Stimulated activated CD8-positive, alpha-beta memory T cell treated with anti-CD3 and anti-CD28 coated beads, Interleukin-12 subunit alpha, Interleukin-12 subunit beta, amount 100 ng/mL, for 24 hours (primary cell): ENCODE data around the gene PAPPA2.
"Not testable (repeated sequence)": the region's sequence is repeated elsewhere in the genome, so short reads cannot be mapped to it uniquely, and the experiment has no call there.

Experiments
- DNase-seq: peaks from one replicate; pipeline ENCODE4 v3.0.0-alpha.2; 2020; ENCODE audit errors: extremely low read depth

PAPPA2 gene

GRCh38 chr1:176693697-176694329, 230.8 kb downstream of the PAPPA2 start:
- DNase-seq, result no peak

- DNase-seq, result no peak
These were observed 231.7 kb downstream of the PAPPA2 start for GRCh38 chr1:176694713-176695112.

- no peak for DNase-seq
These were observed 233.1 kb downstream of the PAPPA2 start for GRCh38 chr1:176696109-176696508.

- no peak for DNase-seq
These were observed 233.7 kb downstream of the PAPPA2 start for GRCh38 chr1:176696689-176697088.

GRCh38 chr1:176699821-176700220, 236.8 kb downstream of the PAPPA2 start:
- no peak for DNase-seq

GRCh38 chr1:176701151-176701866, 238.3 kb downstream of the PAPPA2 start:
- DNase-seq, result no peak

GRCh38 chr1:176702901-176703300, 239.9 kb downstream of the PAPPA2 start:
- no peak for DNase-seq

- DNase-seq, result no peak
These were observed 242.6 kb downstream of the PAPPA2 start for GRCh38 chr1:176705585-176705984.

GRCh38 chr1:176717066-176717750, 254.2 kb downstream of the PAPPA2 start:
- DNase-seq, result no peak

- DNase-seq, result no peak
These were observed 256.5 kb downstream of the PAPPA2 start for GRCh38 chr1:176719447-176719846.

- no peak for DNase-seq
These were observed 257.9 kb downstream of the PAPPA2 start for GRCh38 chr1:176720838-176721237.

- no peak for DNase-seq
These were observed 270.7 kb downstream of the PAPPA2 start for GRCh38 chr1:176733661-176734060.

- no peak for DNase-seq
These were observed 272.2 kb downstream of the PAPPA2 start for GRCh38 chr1:176735201-176735600.

- no peak for DNase-seq
These were observed 273.0 kb downstream of the PAPPA2 start for GRCh38 chr1:176736015-176736414.

- no peak for DNase-seq
These were observed 278.2 kb downstream of the PAPPA2 start for GRCh38 chr1:176741181-176741580.

GRCh38 chr1:176742322-176742721, 279.3 kb downstream of the PAPPA2 start:
- no peak for DNase-seq

GRCh38 chr1:176744142-176744541, 281.2 kb downstream of the PAPPA2 start:
- no peak for DNase-seq

- DNase-seq, result no peak
These were observed 283.0 kb downstream of the PAPPA2 start for GRCh38 chr1:176745945-176746344.

GRCh38 chr1:176752505-176752904, 289.5 kb downstream of the PAPPA2 start:
- DNase-seq, result no peak

- DNase-seq, result no peak
These were observed 291.7 kb downstream of the PAPPA2 start for GRCh38 chr1:176754676-176755075.

- not testable (repeated sequence) for DNase-seq
These were observed 293.8 kb downstream of the PAPPA2 start for GRCh38 chr1:176756817-176757216.

- no peak for DNase-seq
These were observed 302.6 kb downstream of the PAPPA2 start for GRCh38 chr1:176765608-176766007.

- no peak for DNase-seq
These were observed 303.8 kb downstream of the PAPPA2 start for GRCh38 chr1:176766779-176767178.
